IMR-90 (cell line): ENCODE measurements around the gene PRMT1. TPM values are rescaled to one million over a fixed set of nuclear protein-coding genes. Genes with fewer than 3 reads are reported as not detected.

Experiments
- ATAC-seq: fragments of 200-7000 bp; cut with Tn5 transposase; 2 replicates; pipeline ENCODE4 v1.9.1; 2020; ENCODE audit warnings: low read depth, mild to moderate bottlenecking, moderate library complexity
- BruUV-seq: library from RNA; stranded (reverse); fragments of 400-500 nt; replicated peaks from 2 replicates; lab custom pipeline; 2021; lab: Mats Ljungman, UMichigan
- CTCF ChIA-PET: fragments of 300-600 bp; formaldehyde crosslinking; extraction: SDS; loops from one replicate; lab custom pipeline; 2021; ENCODE audit warnings: antibody characterized with exemption; lab: Yijun Ruan, JAX
- POLR2A ChIA-PET: fragments of 300-600 bp; sonication (Branson Sonifier 250); formaldehyde crosslinking; loops from one replicate; lab custom pipeline; 2022; ENCODE audit warnings: antibody characterized with exemption; ENCODE audit not compliant: unreplicated experiment; lab: Charles Lee
- DNase-seq: peaks from one replicate; pipeline ENCODE4 v3.0.0; 2013
- H2AFZ ChIP-seq: replicated peaks from 2 replicates; pipeline ENCODE3; 2013; ENCODE audit warnings: low read length, mild to moderate bottlenecking; ENCODE audit not compliant: poor library complexity
- H2AK5ac ChIP-seq: 2 replicates; pipeline ENCODE4 v1.6.1; 2013; ENCODE audit warnings: low read depth, low read length, inconsistent platforms
- H2AK9ac ChIP-seq: replicated peaks from 2 replicates; pipeline ENCODE3; 2013; ENCODE audit warnings: mild to moderate bottlenecking, low read depth, low read length, moderate library complexity; ENCODE audit not compliant: poor library complexity
- H2BK120ac ChIP-seq: 2 replicates; pipeline ENCODE4 v1.6.1; 2013; ENCODE audit warnings: low read depth, low read length, inconsistent platforms
- H2BK15ac ChIP-seq: 3 replicates; pipeline ENCODE4 v1.6.1; 2013; ENCODE audit warnings: low read depth, low read length, inconsistent platforms
- H2BK20ac ChIP-seq: 2 replicates; pipeline ENCODE4 v1.6.1; 2013; ENCODE audit warnings: low read depth, mild to moderate bottlenecking, inconsistent platforms, low read length, moderate library complexity
- H2BK5ac ChIP-seq: 2 replicates; pipeline ENCODE4 v1.6.1; 2013; ENCODE audit warnings: mild to moderate bottlenecking, low read depth, low read length, inconsistent platforms; ENCODE audit not compliant: poor library complexity, severe bottlenecking
- H3K14ac ChIP-seq: replicated peaks from 2 replicates; pipeline ENCODE4 v1.6.1; 2013; ENCODE audit warnings: low read depth, low read length, inconsistent platforms
- H3K18ac ChIP-seq: 2 replicates; pipeline ENCODE4 v1.6.1; 2013; ENCODE audit warnings: low read depth, low read length, control low read depth
- H3K23ac ChIP-seq: 2 replicates; pipeline ENCODE4 v1.6.1; 2013; ENCODE audit warnings: low read depth, low read length, inconsistent platforms
- H3K27ac ChIP-seq: 2 replicates; pipeline ENCODE4 v1.5.1; 2013; ENCODE audit warnings: mild to moderate bottlenecking, control low read depth, low read length; ENCODE audit not compliant: insufficient read depth
- H3K27me3 ChIP-seq: 2 replicates; pipeline ENCODE4 v1.6.1; 2013; ENCODE audit warnings: low read length; ENCODE audit not compliant: control insufficient read depth, insufficient read depth
- H3K36me3 ChIP-seq: 2 replicates; pipeline ENCODE4 v1.6.1; 2013; ENCODE audit warnings: low read length, mixed read lengths; ENCODE audit not compliant: control insufficient read depth, insufficient read depth
- H3K4ac ChIP-seq: 2 replicates; pipeline ENCODE4 v1.6.1; 2013; ENCODE audit warnings: low read depth, low read length, inconsistent platforms
- H3K4me1 ChIP-seq: 2 replicates; pipeline ENCODE4 v1.6.1; 2013; ENCODE audit warnings: low read length, mixed read lengths; ENCODE audit not compliant: control insufficient read depth, insufficient read depth
- H3K4me2 ChIP-seq: 2 replicates; pipeline ENCODE4 v1.6.1; 2013; ENCODE audit warnings: low read depth, mild to moderate bottlenecking, control low read depth, low read length, moderate library complexity
- H3K4me3 ChIP-seq: 2 replicates; pipeline ENCODE4 v1.5.1; 2013; ENCODE audit warnings: low read depth, mild to moderate bottlenecking, control low read depth, low read length, moderate library complexity; ENCODE audit not compliant: insufficient read depth
- H3K56ac ChIP-seq: 2 replicates; pipeline ENCODE4 v1.6.1; 2013; ENCODE audit warnings: low read length, inconsistent platforms; ENCODE audit not compliant: insufficient read depth; ENCODE audit errors: extremely low read depth
- H3K79me1 ChIP-seq, 2 experiments: 2 replicates each; pipeline ENCODE4 v1.6.1; 2013; ENCODE audit warnings: low read length in 2 of 2, inconsistent platforms in 1 of 2, low read depth in 1 of 2
- H3K9ac ChIP-seq: 2 replicates; pipeline ENCODE4 v1.6.1; 2013; ENCODE audit warnings: low read depth, low read length, control low read depth
- H3K9me1 ChIP-seq: 2 replicates; pipeline ENCODE4 v1.6.1; 2013; ENCODE audit warnings: low read length, inconsistent platforms; ENCODE audit not compliant: insufficient read depth
- H3K9me3 ChIP-seq: 2 replicates; pipeline ENCODE4 v1.6.1; 2013; ENCODE audit warnings: low read length; ENCODE audit not compliant: control insufficient read depth, insufficient read depth
- H4K20me1 ChIP-seq: 2 replicates; pipeline ENCODE4 v1.6.1; 2013; ENCODE audit warnings: low read length, inconsistent platforms; ENCODE audit not compliant: insufficient read depth
- H4K5ac ChIP-seq: 2 replicates; pipeline ENCODE4 v1.6.1; 2013; ENCODE audit warnings: mild to moderate bottlenecking, low read depth, low read length, control low read depth
- H4K8ac ChIP-seq, 2 experiments: 2 replicates each; pipeline ENCODE4 v1.6.1; 2013; ENCODE audit warnings: low read depth in 2 of 2, low read length in 2 of 2, control low read depth in 1 of 2, inconsistent platforms in 1 of 2
- H4K91ac ChIP-seq: 2 replicates; pipeline ENCODE4 v1.6.1; 2013; ENCODE audit warnings: low read depth, low read length, inconsistent platforms; ENCODE audit not compliant: insufficient read depth
- BHLHE40 ChIP-seq: fragments of 150-350 bp; IDR thresholded peaks from 2 replicates; pipeline ENCODE4 v1.6.1; 2016; ENCODE audit warnings: mild to moderate bottlenecking, low read depth, low read length
- CEBPB ChIP-seq: IDR thresholded peaks from 2 replicates; pipeline ENCODE4 v1.6.1; 2012; ENCODE audit warnings: low read depth, low read length, improper control_type of control experiment
- CHD1 ChIP-seq: IDR thresholded peaks from 2 replicates; pipeline ENCODE4 v1.6.1; 2012; ENCODE audit warnings: low read depth, low read length, improper control_type of control experiment
- ELK1 ChIP-seq: fragments of 150-350 bp; IDR thresholded peaks from 2 replicates; pipeline ENCODE4 v1.6.1; 2016; ENCODE audit warnings: low read depth, mild to moderate bottlenecking, low read length, moderate library complexity, borderline replicate concordance
- FOS ChIP-seq: fragments of 150-350 bp; IDR thresholded peaks from 2 replicates; pipeline ENCODE4 v1.6.1; 2016; ENCODE audit warnings: low read depth, low read length
- NFE2L2 ChIP-seq: fragments of 150-350 bp; IDR thresholded peaks from 2 replicates; pipeline ENCODE4 v1.6.1; 2016; ENCODE audit warnings: low read depth, mild to moderate bottlenecking, low read length
- RAD21 ChIP-seq: IDR thresholded peaks from 2 replicates; pipeline ENCODE4 v1.6.1; 2012; ENCODE audit warnings: low read length, improper control_type of control experiment
- RCOR1 ChIP-seq: IDR thresholded peaks from 2 replicates; pipeline ENCODE4 v1.6.1; 2012; ENCODE audit warnings: mild to moderate bottlenecking, low read length, improper control_type of control experiment; ENCODE audit not compliant: insufficient replicate concordance
- RFX5 ChIP-seq: IDR thresholded peaks from 2 replicates; pipeline ENCODE4 v1.8.0; 2012; ENCODE audit warnings: low read depth, mild to moderate bottlenecking, low read length, moderate library complexity
- SMC3 ChIP-seq: fragments of 150-350 bp; IDR thresholded peaks from 2 replicates; pipeline ENCODE4 v1.6.1; 2016; ENCODE audit warnings: low read depth, mild to moderate bottlenecking, antibody characterized with exemption, low read length, moderate library complexity
- USF2 ChIP-seq: fragments of 150-350 bp; IDR thresholded peaks from 2 replicates; pipeline ENCODE4 v1.6.1; 2017; ENCODE audit warnings: mild to moderate bottlenecking, antibody characterized with exemption, low read length, low read depth
- WGBS, 2 experiments: methylation state at CpG; one replicate each; pipeline versions ENCODE4 v1.1.5 to v1.1.7; 2013; ENCODE audit warnings: missing lambda C conversion rate in 2 of 2; ENCODE audit not compliant: insufficient read length in 1 of 2; ENCODE audit errors: extremely low coverage in 2 of 2; 5-methylcytosine and 5-hydroxymethylcytosine counted together
- dilution Hi-C: fragments of 300-500 bp; cut with HindIII; formaldehyde crosslinking; loops from one replicate; pipeline ENCODE4 v1.14.3; 2018; ENCODE audit warnings: low sequenced_read_pairs; ENCODE audit not compliant: unreplicated experiment
- in situ Hi-C: fragments of 300-500 bp; cut with MboI; formaldehyde crosslinking; loops from 3 replicates; pipeline ENCODE4 v1.14.3; 2019; ENCODE audit warnings: low sequenced_read_pairs, inconsistent platforms, mixed read lengths
- intact Hi-C: fragments of 100-400 bp; cut with micrococcal nuclease; formaldehyde crosslinking; loops from 2 replicates; pipeline ENCODE4 v1.10.0; 2022
- polyA plus RNA-seq, 3 experiments: library from polyadenylated mRNA; depleted of rRNA; stranded (reverse); fragments of >200 nt; gene quantifications; 2 replicates each; pipeline ENCODE4 v1.2.3, GENCODE V29; 2012; ENCODE audit warnings: low replicate concordance in 1 of 3
- total RNA-seq: library from RNA; depleted of rRNA; stranded (reverse); fragments of >200 nt; gene quantifications from 2 replicates; pipeline ENCODE4 v1.2.3, GENCODE V29; 2012

The PRMT1 gene
- total and polyA plus RNA-seq, 2 of the 4 experiments (the other 2 are of a cell fraction), result 497 to 840 TPM

GRCh38 chr19:49727217-49728030 is 50.4 kb downstream of the PRMT1 start (continued):
- no peak for TF ChIP-seq USF2

GRCh38 chr19:49730166-49730565 is 53.1 kb downstream of the PRMT1 start:
- H2AK5ac ChIP-seq, result no peak overlapping the region
- H4K8ac ChIP-seq, result no peak overlapping the region
- no peak overlapping the region for H3K23ac ChIP-seq
- no peak overlapping the region for H3K27ac ChIP-seq
- in situ Hi-C loops, result no loop called here
- no peak overlapping the region for H2BK120ac ChIP-seq
- no peaks in the 10 kb centered on the region for H3K79me1 ChIP-seq
- no peak overlapping the region for H2BK20ac ChIP-seq
- H2BK5ac ChIP-seq, result no peak overlapping the region
- H3K4ac ChIP-seq, result no peak overlapping the region
- ChIA-PET CTCF (no interaction called here), POLR2A (no interaction called here)
- H4K91ac ChIP-seq, result no peak overlapping the region
- H2AFZ ChIP-seq, result no peak overlapping the region
- intact Hi-C loops, result no loop called here
- no peak overlapping the region for H2AK9ac ChIP-seq
- no peaks in the 10 kb centered on the region for H3K36me3 ChIP-seq
- H3K9me1 ChIP-seq, result peaks cover 4% of the 10 kb centered on the region; the same call in 1 of the 2 replicates
- H3K56ac ChIP-seq, result no peak overlapping the region
- H3K4me1 ChIP-seq, result peaks cover 3% of the 10 kb centered on the region; the same call in 1 of the 2 replicates
- no peak overlapping the region for H3K14ac ChIP-seq
- no peak overlapping the region for H3K18ac ChIP-seq
- no peak for DNase-seq
- no peak overlapping the region for H4K5ac ChIP-seq
- dilution Hi-C loops, result no loop called here
- no peaks in the 10 kb centered on the region for H3K27me3 ChIP-seq
- no TSS peak for BruUV-seq
- H4K20me1 ChIP-seq, result no peaks in the 10 kb centered on the region
- 82% methylated on average over 2 of the region's 5 CpGs; no CpG with 5 or more reads in 1 of the 2 experiments for WGBS, 2 experiments
- H3K9ac ChIP-seq, result no peak overlapping the region
- H3K4me2 ChIP-seq, result no peak overlapping the region
- no peaks in the 10 kb centered on the region for H3K9me3 ChIP-seq
- no peak overlapping the region for H3K4me3 ChIP-seq
- no peak overlapping the region for H2BK15ac ChIP-seq
- no peak for ATAC-seq
- no peak for TF ChIP-seq RFX5
- no peak for TF ChIP-seq BHLHE40
- TF ChIP-seq ELK1, result no peak
- TF ChIP-seq USF2, result no peak
- no peak for TF ChIP-seq RCOR1
- no peak for TF ChIP-seq SMC3
- TF ChIP-seq RAD21, result no peak
- TF ChIP-seq CHD1, result no peak
- TF ChIP-seq CEBPB, result no peak
- TF ChIP-seq NFE2L2, result no peak
- no peak for TF ChIP-seq FOS
